Superior temporal gyrus (tissue), 1 donor: ENCODE measurements around the gene RNASE7.

ENCODE experiments used
- DNase-seq: peaks from one replicate; pipeline ENCODE4 v3.0.0-alpha.2; 2016; ENCODE audit errors: extremely low spot score

RNASE7 gene

DNA sequence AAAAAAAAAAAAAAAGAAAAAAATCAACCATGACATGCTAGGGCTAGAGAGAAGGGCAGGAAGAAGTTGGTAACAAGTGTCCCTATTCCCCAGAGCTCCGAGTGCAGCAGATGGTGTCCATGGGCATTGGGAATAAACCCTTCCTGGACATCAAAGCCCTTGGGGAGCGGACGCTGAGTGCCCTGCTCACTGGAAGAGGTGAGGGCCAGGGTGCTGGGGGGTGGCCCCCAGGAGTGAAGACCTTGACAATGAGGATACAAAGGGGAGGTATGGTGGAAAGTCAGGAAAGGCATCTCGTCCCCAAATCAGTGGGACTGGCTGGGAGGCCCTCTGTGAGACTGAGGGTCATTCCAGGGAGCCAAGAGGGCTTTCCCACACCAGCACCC is 44.7 kb downstream of the RNASE7 start:
- no peak for DNase-seq

- DNase-seq = peak; percentile 81
Observed at GRCh38 chr14:21087294-21088091, 45.3 kb downstream of the RNASE7 start.

GRCh38 chr14:21088687-21089086 is 46.5 kb downstream of the RNASE7 start:
- no peak for DNase-seq

GRCh38 chr14:21089271-21089670 is 47.1 kb downstream of the RNASE7 start:
- no peak for DNase-seq

DNA sequence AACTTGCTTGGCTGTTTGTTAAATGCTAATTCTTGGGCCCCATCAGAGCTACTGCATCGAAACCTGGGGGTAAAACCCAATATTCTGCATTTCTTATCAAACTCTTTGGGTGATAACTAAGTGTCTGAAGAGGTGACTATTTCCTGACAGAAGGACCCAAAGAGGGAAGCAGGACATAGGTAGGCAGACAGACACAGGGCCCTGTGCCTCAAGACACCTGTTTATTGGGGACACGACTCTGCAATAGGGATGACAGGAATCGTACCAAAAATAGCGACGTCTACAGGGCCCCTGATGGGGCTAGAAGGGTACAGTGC is 47.7 kb downstream of the RNASE7 start:
- no peak for DNase-seq

- no peak for DNase-seq
Observed at GRCh38 chr14:21090194-21090939, 48.2 kb downstream of the RNASE7 start.

DNA sequence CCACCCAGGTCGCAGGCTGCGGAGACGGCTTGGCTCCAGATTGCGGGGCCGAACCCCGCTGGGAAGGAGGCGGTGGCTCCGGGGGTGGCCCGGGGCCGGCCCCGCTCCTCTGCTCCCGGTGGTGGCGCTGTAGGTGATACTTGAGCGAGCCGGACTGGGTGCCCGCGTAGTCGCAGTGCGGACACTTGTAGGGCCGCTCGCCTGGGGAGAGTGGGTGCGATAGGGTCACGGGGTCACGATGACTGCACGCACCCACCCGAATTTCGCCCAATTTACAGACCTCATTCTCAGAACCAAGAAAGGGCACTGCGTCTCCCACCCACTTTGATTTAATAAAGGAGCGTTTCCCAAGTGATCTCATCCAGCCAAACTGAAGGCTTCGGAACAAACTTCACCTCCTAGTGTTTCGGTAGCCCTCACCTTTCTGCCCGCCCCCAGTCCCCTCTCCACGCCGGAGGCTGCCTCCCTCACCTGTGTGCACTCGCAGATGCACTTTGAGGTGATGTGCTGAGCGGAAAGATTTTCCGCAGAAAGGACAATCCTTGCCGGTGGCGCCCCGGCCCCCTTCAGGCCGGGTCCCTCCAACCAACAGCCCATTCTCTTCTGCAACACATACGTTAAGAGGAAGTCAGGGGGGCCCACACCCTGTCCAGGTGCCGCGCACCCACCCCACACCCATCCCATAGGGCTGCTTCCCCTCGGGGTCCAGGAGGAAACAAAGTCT is 48.9 kb downstream of the RNASE7 start:
- no peak for DNase-seq

DNA sequence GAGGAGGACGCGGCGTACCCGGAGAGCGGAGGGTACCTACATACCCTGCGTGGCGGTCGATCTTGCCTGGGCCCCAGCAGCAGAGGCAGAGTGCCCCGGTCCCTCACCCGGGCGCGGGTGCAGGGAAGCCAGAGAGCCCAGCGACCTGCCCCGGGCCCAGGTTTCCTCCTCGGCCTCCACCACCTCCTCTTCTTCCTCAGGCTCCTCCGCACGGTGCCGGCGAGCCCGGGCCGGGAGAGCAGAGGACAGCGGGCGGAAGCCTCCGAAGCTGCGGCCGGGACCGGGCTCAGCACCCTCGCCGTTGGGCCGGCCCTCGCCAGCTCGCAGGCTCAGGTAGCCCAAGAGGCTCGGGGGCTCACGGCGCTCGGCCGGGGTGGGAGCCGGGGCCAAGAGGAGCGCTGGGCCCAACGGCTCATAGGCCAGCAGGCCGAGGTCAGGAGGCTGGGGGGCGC is 49.7 kb downstream of the RNASE7 start:
- DNase-seq = no peak

GRCh38 chr14:21092273-21093011 is 50.3 kb downstream of the RNASE7 start:
- DNase-seq = peak; percentile 76

GRCh38 chr14:21093018-21093417 is 50.9 kb downstream of the RNASE7 start:
- no peak for DNase-seq
